HEK293 (cell line): ENCODE results near the gene C4orf50.
A peak's percentile ranks its signal among the peaks of the same experiment; 100 is the strongest.

ENCODE experiments used
- CTCF ChIA-PET: fragments of 350-600 bp; formaldehyde crosslinking; extraction: SDS; loops from one replicate; lab custom pipeline; 2021; ENCODE audit warnings: antibody characterized with exemption; lab: Yijun Ruan, JAX
- POLR2A ChIA-PET: fragments of 300-600 bp; formaldehyde crosslinking; extraction: SDS; loops from one replicate; lab custom pipeline; 2020; ENCODE audit warnings: antibody characterized with exemption, inconsistent platforms; lab: Yijun Ruan, JAX
- H3K27ac ChIP-seq: fragments of 200-500 bp; sonication (Bioruptor generic); 2 replicates; pipeline ENCODE4 v1.5.1; 2014; ENCODE audit warnings: low read depth, low read length, control low read depth, inconsistent platforms; ENCODE audit errors: extremely low read depth
- H3K36me3 ChIP-seq, 2 experiments: fragments of 200-500 bp in 1 of 2; sonication (Bioruptor generic) in 1 of 2; 1 replicate in 1 of 2; 2 replicates in 1 of 2; pipeline ENCODE4 v1.5.1; 2014 to 2017; ENCODE audit warnings: inconsistent platforms in 2 of 2, low read length in 2 of 2; ENCODE audit not compliant: control insufficient read depth in 2 of 2, insufficient read depth in 1 of 2
- H3K4me1 ChIP-seq: fragments of 200-500 bp; sonication (Bioruptor generic); 2 replicates; pipeline ENCODE4 v1.5.1; 2014; ENCODE audit warnings: mild to moderate bottlenecking, low read length, inconsistent platforms; ENCODE audit not compliant: control insufficient read depth, insufficient read depth
- H3K4me3 ChIP-seq: 2 replicates; pipeline ENCODE4 v1.5.1; 2011; ENCODE audit warnings: low read depth, mild to moderate bottlenecking, control low read depth, low read length, moderate library complexity
- H3K9me3 ChIP-seq: fragments of 200-500 bp; sonication (Bioruptor generic); 2 replicates; pipeline ENCODE4 v1.5.1; 2014; ENCODE audit warnings: low read depth, low read length, inconsistent platforms; ENCODE audit not compliant: control insufficient read depth, insufficient read depth
- CTCF ChIP-seq: fragments of 450-650 bp; formaldehyde crosslinking; IDR thresholded peaks from 2 replicates; pipeline ENCODE4 v1.5.1; 2016; ENCODE audit warnings: missing biosample characterization, missing genetic modification characterization
- EGR2 ChIP-seq: fragments of 450-650 bp; formaldehyde crosslinking; IDR thresholded peaks from 2 replicates; pipeline ENCODE4 v1.5.1; 2016; ENCODE audit warnings: low read depth, missing biosample characterization, missing genetic modification characterization
- ZNF473 ChIP-seq: fragments of 450-650 bp; formaldehyde crosslinking; IDR thresholded peaks from 2 replicates; pipeline ENCODE4 v1.5.1; 2017; ENCODE audit warnings: missing biosample characterization, missing genetic modification characterization
- ZNF513 ChIP-seq: fragments of 450-650 bp; IDR thresholded peaks from 2 replicates; pipeline ENCODE4 v1.5.1; 2018; ENCODE audit warnings: missing biosample characterization, missing genetic modification characterization
- ZNF624 ChIP-seq: fragments of 450-650 bp; formaldehyde crosslinking; IDR thresholded peaks from 2 replicates; pipeline ENCODE4 v1.5.1; 2017; ENCODE audit warnings: missing biosample characterization, missing genetic modification characterization

C4orf50 gene

GRCh38 chr4:5851637-5852301 is 166.5 kb downstream of the C4orf50 start:
- peak; percentile 57; the same call in 1 of the 2 replicates for TF ChIP-seq EGR2 (tag by site-specific recombination)
- TF ChIP-seq CTCF (tag by site-specific recombination) = no peak
- TF ChIP-seq ZNF513 (tag by site-specific recombination) = peak; percentile 94
- no peak for TF ChIP-seq ZNF473
- no peak for TF ChIP-seq ZNF624 (tag by site-specific recombination)
- Histone ChIP-seq H3K27ac (no peak overlapping the region), H3K4me3 (no peak overlapping the region), H3K9me3 (no peaks in the 10 kb centered on the region), H3K4me1 (no peaks in the 10 kb centered on the region), H3K36me3 (peaks cover 0 to 3% of the 10 kb centered on the region in 2 experiments; a peak in 1 of 3 replicates)
- ChIA-PET POLR2A (no interaction called here), CTCF (no interaction called here)
